ENCODE measurements around the gene BABAM1. TPM values are rescaled to one million over a fixed set of nuclear protein-coding genes. Genes with fewer than 3 reads are reported as not detected.
A peak's percentile ranks its signal among the peaks of the same experiment; 100 is the strongest.

The BABAM1 gene
- total and polyA plus RNA-seq, 2 experiments from 2014 or later, result 82.7 to 90.3 TPM

DNA sequence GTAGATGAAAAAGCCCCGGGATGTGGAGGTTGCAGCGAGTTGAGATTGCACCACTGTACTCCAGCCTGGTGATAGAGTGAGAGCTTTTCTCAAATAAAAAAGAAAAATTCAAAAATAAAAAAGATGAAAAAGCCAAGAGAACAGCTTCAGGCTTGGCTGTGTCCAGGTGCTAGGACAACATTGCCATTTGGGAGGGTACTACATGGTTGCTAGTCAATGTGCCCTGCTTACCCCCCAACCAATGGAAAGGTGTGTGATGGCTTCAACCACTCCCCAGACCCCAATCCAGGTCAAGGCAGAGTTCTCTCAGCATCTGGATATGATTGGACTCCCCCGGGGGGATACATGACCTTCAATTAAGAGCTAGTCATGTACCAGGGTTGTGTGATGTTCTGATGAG, 12.2 kb downstream of the BABAM1 start:
- H3K36me3 ChIP-seq (ENCODE audit: low read depth), result no peaks in the 10 kb centered on the region
- H3K27me3 ChIP-seq (replicated peaks; ENCODE audit: insufficient read depth), result no peaks in the 10 kb centered on the region
- H3K4me1 ChIP-seq (ENCODE audit: insufficient read depth), result no peaks in the 10 kb centered on the region
- TF ChIP-seq EZH2 (IDR thresholded peaks at IDR 0.05; ENCODE audit: insufficient read depth, poor library complexity, severe bottlenecking) (no peak), EZH2phosphoT487 (IDR thresholded peaks at IDR 0.05; ENCODE audit: insufficient read depth, low read depth) (no peak)
- no peak overlapping the region for H3K4me2 ChIP-seq (ENCODE audit: unreplicated experiment)
- no peaks in the 10 kb centered on the region for H4K20me1 ChIP-seq (ENCODE audit: insufficient read depth)
- WGBS, 2 experiments (ENCODE audit: low coverage in 1 of 2, low lambda C conversion rate in 2 of 2, missing lambda C conversion rate in 2 of 2), result 80 to 85% methylated on average over 3 of the region's 3 CpGs
- H3K9ac ChIP-seq, result no peak overlapping the region
- DNase-seq, result no peak
- no peak overlapping the region for H3K27ac ChIP-seq
- H3K4me3 ChIP-seq, result no peak overlapping the region
- H3F3A ChIP-seq (ENCODE audit: insufficient read depth), result 0 out of 2 replicates have a peak, but pooled peaks cover 12% of the 10 kb centered on the region
- in situ Hi-C loops (cut with MboI), result loop anchor here (10.0 kb wide), 1 partner anchor 205 kb away; the partner anchor contains the start of genes HAUS8 and MYO9B
- no peaks in the 10 kb centered on the region for H3K9me3 ChIP-seq (ENCODE audit: low read depth)
- no peaks in the 10 kb centered on the region for H3K9me2 ChIP-seq (ENCODE audit: insufficient read depth)
- no peaks in the 10 kb centered on the region for H3K79me2 ChIP-seq (ENCODE audit: insufficient read depth)
- no peak overlapping the region for H2AFZ ChIP-seq

DNA sequence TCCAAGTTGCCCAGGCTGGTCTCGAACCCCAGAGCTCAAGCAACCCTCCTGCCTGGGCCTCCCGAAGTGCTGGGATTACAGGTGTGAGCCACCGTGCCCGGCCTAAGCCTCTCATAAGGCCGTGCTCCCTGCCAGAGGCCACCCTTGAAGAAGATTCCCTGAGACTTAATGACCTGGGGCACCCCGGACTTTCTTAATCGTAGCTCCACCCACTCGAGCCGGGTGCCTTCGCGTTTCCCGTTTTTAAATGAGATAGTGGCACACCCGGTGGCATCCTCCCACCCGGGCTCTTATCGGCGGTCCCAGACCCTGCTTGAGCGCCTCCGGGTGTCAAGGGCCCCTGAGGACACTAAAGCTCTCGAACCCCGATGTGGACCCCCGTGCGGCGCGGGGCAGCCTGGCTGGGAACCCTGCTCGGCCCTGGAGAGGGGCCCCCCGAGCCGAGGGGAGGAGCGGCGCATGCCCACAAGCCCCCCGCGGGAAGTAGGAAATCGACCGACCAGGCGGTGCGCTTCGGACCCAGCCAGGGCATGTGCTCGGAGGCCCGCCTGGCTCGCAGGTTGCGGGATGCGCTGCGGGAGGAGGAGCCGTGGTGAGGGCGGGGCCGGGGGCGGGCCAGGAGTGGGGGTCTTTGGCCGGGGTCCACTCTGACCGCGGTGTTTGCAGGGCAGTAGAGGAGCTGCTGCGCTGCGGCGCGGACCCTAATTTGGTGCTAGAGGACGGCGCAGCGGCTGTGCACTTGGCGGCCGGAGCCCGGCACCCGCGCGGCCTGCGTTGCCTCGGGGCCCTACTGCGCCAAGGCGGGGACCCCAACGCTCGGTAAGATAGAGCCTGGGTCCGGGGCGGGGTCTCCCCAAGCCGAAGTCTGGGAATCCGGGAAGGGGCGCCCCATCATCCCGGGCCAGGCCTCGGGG, 14.4 kb downstream of the BABAM1 start, which contains the start of gene ANKLE1:
TSS of gene ANKLE1 (plus strand) at position 511 of the 914 bp plus-strand sequence. CDS start at position 531, 20 bp downstream.
- H3K9me3 ChIP-seq (ENCODE audit: low read depth), result no peaks in the 10 kb centered on the region
- peak within 1 kb of the TSS; percentile 88 for H2AFZ ChIP-seq
- H3K4me1 ChIP-seq (ENCODE audit: insufficient read depth), result no peaks in the 10 kb centered on the region
- H3K27me3 ChIP-seq (replicated peaks; ENCODE audit: insufficient read depth), result no peaks in the 10 kb centered on the region
- in situ Hi-C loops (cut with MboI), result no loop called here
- H3K4me2 ChIP-seq (ENCODE audit: unreplicated experiment), result peak within 1 kb of the TSS; percentile 94
- H3K4me3 ChIP-seq, result peak within 1 kb of the TSS; percentile 63
- H3K27ac ChIP-seq, result no peak within 1 kb of the TSS
- H3F3A ChIP-seq (ENCODE audit: insufficient read depth), result 0 out of 2 replicates have a peak, but pooled peaks cover 12% of the 10 kb centered on the region
- DNase-seq, result peak; percentile 50
- H3K9me2 ChIP-seq (ENCODE audit: insufficient read depth), result no peaks in the 10 kb centered on the region
- H3K9ac ChIP-seq, result 0 out of 2 replicates have a peak within 1 kb of the TSS, but pooled peaks have one; percentile 18
- WGBS, 2 experiments (ENCODE audit: low coverage in 1 of 2, low lambda C conversion rate in 2 of 2, missing lambda C conversion rate in 2 of 2), result 8 to 10% methylated on average over 64 to 66 of the region's 75 CpGs
- no peaks in the 10 kb centered on the region for H3K36me3 ChIP-seq (ENCODE audit: low read depth)
- no peaks in the 10 kb centered on the region for H4K20me1 ChIP-seq (ENCODE audit: insufficient read depth)
- no peaks in the 10 kb centered on the region for H3K79me2 ChIP-seq (ENCODE audit: insufficient read depth)
- TF ChIP-seq EZH2 (IDR thresholded peaks at IDR 0.05; ENCODE audit: insufficient read depth, poor library complexity, severe bottlenecking), result no peak

DNA sequence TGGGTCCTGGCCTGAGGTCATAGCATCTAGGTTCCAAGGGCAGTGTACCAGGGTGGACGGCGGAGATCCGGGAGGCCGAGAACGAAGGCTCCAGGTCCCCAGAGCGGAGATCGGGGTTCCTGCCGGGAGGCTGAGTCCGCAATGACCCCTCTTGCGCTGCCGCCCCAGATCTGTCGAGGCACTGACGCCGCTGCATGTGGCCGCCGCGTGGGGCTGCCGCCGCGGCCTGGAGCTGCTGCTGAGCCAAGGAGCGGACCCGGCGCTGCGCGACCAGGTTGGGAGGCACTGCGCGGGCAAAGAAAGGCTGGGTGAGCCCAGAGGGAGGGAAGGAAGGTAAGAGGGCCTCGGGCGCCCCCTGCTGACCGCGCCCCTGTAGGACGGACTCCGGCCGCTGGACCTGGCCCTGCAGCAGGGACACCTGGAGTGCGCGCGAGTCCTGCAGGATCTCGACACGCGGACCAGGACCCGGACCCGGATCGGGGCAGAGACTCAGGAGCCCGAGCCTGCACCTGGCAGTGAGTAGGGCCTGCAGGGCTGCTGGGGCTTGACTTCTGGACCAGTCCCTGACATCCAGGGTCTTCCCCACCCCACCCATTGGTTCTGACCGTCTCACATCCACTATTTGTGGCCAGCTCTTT, 15.4 kb downstream of the BABAM1 start:
- WGBS, 2 experiments (ENCODE audit: low coverage in 1 of 2, low lambda C conversion rate in 2 of 2, missing lambda C conversion rate in 2 of 2), result 1% methylated on average over 35 to 43 of the region's 45 CpGs
- H3K4me3 ChIP-seq, result peak overlapping the region; percentile 63
- H3K9me2 ChIP-seq (ENCODE audit: insufficient read depth), result no peaks in the 10 kb centered on the region
- H3K4me2 ChIP-seq (ENCODE audit: unreplicated experiment), result peak overlapping the region; percentile 94
- TF ChIP-seq EZH2phosphoT487 (IDR thresholded peaks at IDR 0.05; ENCODE audit: insufficient read depth, low read depth) (no peak), EZH2 (IDR thresholded peaks at IDR 0.05; ENCODE audit: insufficient read depth, poor library complexity, severe bottlenecking) (no peak)
- 0 out of 2 replicates have a peak, but pooled peaks cover 12% of the 10 kb centered on the region for H3F3A ChIP-seq (ENCODE audit: insufficient read depth)
- in situ Hi-C loops (cut with MboI), result no loop called here
- H3K36me3 ChIP-seq (ENCODE audit: low read depth), result no peaks in the 10 kb centered on the region
- DNase-seq, result peak; percentile 86
- no peaks in the 10 kb centered on the region for H3K79me2 ChIP-seq (ENCODE audit: insufficient read depth)
- H2AFZ ChIP-seq, result peak overlapping the region; percentile 88
- no peaks in the 10 kb centered on the region for H3K27me3 ChIP-seq (replicated peaks; ENCODE audit: insufficient read depth)
- H3K9me3 ChIP-seq (ENCODE audit: low read depth), result no peaks in the 10 kb centered on the region
- H4K20me1 ChIP-seq (ENCODE audit: insufficient read depth), result no peaks in the 10 kb centered on the region
- 0 out of 2 replicates have a peak overlapping the region, but pooled peaks have one; percentile 18 for H3K9ac ChIP-seq
- H3K4me1 ChIP-seq (ENCODE audit: insufficient read depth), result no peaks in the 10 kb centered on the region
- no peak overlapping the region for H3K27ac ChIP-seq

DNA sequence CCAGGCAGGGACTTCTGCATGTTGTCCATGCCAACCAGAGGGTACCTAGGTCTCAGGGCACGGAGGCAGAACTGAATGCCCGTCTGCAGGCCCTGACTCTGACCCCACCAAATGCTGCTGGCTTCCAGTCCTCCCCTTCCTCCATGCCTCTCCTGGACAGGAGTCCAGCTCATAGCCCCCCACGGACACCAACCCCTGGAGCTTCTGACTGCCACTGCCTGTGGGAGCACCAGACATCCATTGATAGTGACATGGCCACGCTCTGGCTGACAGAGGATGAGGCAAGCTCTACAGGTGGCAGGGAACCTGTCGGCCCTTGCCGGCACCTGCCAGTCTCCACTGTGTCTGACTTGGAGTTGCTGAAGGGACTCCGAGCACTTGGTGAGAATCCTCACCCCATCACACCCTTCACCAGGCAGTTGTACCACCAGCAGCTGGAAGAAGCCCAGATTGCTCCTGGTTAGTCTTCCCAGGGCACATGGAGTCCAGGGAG, 16.3 kb downstream of the BABAM1 start:
- no peak for TF ChIP-seq EZH2phosphoT487 (IDR thresholded peaks at IDR 0.05; ENCODE audit: insufficient read depth, low read depth)
- no peak for TF ChIP-seq EZH2 (IDR thresholded peaks at IDR 0.05; ENCODE audit: insufficient read depth, poor library complexity, severe bottlenecking)
- no peak for DNase-seq
- WGBS, 2 experiments (ENCODE audit: low coverage in 1 of 2, low lambda C conversion rate in 2 of 2, missing lambda C conversion rate in 2 of 2), result 71 to 72% methylated on average over 5 to 7 of the region's 7 CpGs
- Histone ChIP-seq H3K36me3 (ENCODE audit: low read depth) (no peaks in the 10 kb centered on the region), H3K27ac (no peak overlapping the region), H3K4me1 (ENCODE audit: insufficient read depth) (no peaks in the 10 kb centered on the region), H3K27me3 (replicated peaks; ENCODE audit: insufficient read depth) (no peaks in the 10 kb centered on the region), H4K20me1 (ENCODE audit: insufficient read depth) (no peaks in the 10 kb centered on the region), H3K79me2 (ENCODE audit: insufficient read depth) (no peaks in the 10 kb centered on the region), H3K9me3 (ENCODE audit: low read depth) (no peaks in the 10 kb centered on the region), H3F3A (ENCODE audit: insufficient read depth) (0 out of 2 replicates have a peak, but pooled peaks cover 12% of the 10 kb centered on the region), H3K4me3 (no peak overlapping the region), H3K9me2 (ENCODE audit: insufficient read depth) (no peaks in the 10 kb centered on the region), H3K9ac (no peak overlapping the region), H2AFZ (no peak overlapping the region), H3K4me2 (ENCODE audit: unreplicated experiment) (no peak overlapping the region)
- in situ Hi-C loops (cut with MboI), result no loop called here
